ENCODE results near the gene STX16.

The STX16 gene

DNA sequence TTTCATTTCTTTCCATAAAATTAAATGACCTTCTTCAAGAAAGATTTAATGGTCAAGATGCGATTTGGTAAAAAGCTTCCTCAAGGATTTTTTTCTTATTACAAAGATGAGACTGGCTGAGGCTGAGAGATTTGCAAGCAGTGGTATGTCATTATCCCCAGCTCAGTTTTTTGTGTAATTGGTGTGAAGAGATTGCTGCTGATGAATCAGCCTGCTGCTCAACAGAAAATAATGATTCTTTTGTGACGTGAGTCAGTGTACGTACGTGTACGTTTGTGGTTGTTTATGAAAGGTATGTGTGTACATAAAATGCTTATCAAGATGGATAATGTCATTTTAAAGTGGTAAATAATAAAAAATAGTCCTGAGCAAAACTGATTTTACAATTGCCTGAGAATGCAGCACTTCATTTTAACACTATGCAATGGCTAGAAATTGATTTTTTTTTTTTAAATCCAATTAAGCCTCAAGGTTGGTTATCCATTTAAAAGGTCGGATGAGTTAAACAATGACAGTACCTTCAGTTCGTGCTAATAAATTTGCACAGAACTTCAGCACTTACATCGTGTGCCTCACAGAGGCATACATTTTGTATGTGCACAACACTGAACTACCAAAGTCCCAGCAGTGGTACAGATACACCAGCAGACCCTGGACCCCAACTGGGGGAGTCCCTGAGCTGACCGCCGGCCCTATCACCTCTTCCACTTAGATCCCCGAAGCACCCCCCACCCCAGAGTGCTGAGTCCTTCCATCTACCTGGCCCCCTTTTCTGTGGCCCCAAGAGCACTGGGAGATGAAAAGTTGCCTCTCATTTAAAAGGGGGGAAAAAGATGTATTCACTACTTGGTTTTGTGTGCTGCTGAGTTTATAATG is 31.8 kb downstream of the STX16 start:
- no peak for DNase-seq

DNA sequence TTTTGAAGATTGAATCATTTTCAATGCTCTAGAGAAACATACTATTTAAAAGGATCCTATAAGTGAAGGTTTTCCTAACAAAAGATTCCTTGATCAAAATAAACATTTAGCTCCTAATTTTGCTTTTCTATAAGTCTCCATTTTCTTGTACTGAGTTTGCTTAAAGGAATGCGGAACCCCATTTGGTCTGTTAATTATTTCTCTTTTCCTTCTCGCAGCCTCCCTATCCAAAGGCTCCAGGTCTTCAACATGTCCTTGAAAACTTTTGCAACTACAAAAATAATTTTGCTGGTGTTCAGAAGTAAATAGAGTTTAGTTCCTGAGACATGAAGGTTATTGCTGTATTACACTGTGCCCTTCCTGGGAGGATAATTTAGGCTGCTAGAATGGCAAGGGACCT is 33.2 kb downstream of the STX16 start:
- DNase-seq, result no peak

DNA sequence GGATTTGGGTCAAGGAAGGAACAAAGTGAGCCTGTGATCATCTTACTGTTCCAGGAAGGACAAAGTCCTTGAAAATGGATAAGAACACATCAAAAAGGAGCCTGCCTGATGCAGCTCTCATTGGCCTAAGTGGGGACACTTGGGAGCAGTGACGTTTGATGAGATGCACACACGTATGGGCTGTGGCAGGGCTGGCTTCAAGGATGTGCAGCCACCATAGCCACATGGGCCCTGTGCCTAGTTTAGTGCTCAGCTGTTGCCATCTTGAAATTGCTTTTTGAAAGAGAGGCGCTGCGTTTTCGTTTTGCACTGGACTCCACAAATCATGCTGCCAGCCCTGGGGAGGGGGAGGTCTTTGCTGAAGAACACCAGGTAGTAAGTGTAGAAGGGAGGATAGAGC is 34.9 kb downstream of the STX16 start:
- DNase-seq, result no peak

DNA sequence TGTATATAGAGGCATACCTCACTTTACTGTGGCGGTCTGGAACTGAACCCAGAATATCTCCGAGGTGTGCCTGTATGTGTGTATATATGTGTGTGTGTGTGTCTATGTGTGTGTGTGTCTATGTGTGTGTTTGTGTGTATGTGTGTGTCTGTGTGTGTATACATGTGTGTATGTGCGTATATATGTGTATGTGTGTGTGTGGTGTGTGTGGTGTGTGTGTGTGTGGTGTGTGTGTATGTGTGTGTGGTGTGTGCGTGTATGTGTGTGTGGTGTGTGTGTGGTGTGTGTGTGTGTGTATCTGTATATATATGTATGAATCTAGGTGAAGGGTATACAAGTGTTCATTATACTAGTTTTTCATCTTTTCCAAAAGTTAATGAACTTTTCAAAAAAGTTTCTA is 37.3 kb downstream of the STX16 start:
- DNase-seq, result no peak

DNA sequence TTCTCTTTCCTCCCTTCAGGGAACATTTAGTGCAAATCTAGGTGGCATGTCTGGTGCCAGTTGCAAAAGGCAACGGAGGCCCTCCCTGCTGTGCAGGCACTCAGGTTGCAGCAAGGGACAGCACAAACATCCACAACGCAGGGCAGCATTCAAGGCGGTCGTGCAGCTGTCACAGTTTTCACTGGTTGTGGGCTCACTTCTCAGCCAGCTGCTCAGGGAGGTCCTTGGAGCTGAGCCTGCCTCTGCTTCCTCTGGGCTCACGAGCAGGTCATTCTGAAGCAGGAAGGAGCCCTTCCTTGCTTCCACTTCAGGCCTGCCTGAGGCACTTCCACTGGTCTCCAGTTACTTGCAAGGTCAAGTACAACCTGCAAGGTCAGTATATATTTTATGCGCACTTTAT is 37.8 kb downstream of the STX16 start:
- DNase-seq, result no peak

DNA sequence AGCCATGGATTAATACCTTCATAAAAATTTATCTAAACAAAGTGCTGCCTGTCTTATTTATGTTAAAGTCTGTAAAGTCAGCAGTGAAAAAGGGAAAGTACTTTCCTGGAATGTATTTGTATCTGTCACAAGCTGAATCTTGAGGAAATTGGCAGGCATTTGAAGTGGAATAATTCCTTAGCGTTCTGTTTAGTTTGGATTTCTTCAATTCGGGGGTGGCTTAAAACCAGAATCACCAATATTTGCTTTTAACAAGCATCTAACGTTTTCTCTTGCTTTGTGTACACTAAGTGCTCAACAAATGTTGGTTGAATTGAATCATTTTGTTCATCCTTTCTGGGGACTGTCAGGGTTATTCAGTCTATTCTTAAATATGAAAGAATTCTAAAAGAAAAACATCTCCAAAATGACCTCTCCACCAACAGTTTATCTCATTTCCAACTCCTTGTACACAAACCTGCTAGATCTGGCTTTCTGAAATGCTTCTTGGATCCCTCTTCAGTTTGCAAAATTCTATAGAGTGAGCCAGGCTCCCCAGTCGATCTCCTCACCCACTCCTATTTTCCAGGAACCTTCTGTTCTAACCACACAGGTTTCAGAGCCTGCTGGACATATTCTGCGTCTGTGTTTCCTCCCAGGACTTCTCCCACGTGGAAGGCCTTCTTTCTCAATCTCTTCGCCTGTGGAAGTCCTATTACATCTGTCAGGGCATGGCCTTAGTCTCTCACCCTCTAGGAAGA is 39.5 kb downstream of the STX16 start:
- no peak for DNase-seq

DNA sequence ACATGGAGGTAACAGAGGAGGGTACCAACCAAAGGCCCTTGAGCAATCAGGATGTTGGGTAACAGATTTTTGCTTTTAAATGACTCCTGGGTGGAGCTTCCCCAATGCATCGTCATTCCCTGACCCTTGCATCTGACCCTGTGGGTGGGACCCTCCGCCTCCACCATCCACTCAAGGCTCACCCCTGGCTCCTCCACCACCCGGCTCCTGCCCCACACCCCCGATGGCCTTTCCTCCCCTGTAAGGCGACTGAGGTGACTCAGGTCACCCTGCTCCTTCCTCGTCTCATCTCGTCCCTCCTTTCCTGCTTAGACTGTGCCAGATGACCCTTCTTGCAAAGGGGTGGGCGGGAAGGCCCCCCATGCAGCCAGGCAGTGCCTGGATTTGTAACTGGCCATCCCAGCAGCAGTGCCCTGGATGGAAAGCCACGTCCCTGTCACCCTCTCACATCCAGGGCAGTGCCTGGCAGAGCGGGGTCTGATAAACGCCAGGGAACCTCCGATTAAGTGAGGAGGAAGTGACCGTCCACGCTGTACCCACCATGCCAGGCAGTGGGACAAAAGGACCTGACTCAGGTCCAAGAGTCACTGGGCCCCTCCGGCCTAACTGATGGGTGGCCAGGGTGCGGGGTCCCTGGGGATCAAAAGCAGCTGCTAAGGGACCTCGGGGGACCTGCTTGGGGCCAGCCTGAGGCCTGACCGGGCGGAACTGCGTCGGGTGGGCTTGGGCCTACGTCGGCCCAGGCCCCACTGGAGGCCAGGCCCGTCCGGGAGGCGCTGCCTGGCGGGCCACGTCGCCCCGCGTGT is 40.9 kb downstream of the STX16 start:
- no peak for DNase-seq

DNA sequence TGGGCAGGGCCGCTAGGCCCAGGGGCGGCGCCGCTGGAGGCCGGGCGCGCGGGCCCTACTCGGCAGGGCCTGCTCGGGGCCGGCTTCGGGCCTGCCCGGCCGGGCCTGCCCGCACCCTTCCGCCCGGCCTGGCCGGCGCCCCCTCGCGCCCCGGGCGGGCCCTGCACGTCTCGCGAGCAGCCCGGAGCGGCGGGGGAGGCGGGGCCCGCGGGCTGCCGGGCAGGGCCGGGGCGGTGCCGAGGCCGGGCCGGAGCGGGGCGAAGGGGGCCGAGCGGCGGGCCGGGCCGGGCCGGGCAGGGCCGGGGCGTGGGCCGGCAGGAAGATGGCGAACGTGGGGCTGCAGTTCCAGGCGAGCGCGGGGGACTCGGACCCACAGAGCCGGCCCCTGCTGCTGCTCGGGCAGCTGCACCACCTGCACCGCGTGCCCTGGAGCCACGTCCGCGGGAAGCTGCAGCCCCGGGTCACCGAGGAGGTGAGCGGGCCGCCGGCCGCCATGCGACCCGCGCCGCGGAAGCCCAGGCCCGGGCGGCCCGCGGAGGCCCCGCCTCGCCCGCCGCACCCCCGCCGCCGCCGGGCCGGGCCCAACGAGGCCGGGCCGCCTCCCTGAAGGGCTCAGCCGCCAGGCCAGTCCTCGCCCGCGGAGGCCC is 41.6 kb downstream of the STX16 start, which contains the start of gene NPEPL1:
Gene NPEPL1, plus strand, starts transcription at position 222 of the 647 bp plus-strand sequence. Its CDS starts 101 bp downstream, at position 323.
- peak; percentile 55 for DNase-seq

DNA sequence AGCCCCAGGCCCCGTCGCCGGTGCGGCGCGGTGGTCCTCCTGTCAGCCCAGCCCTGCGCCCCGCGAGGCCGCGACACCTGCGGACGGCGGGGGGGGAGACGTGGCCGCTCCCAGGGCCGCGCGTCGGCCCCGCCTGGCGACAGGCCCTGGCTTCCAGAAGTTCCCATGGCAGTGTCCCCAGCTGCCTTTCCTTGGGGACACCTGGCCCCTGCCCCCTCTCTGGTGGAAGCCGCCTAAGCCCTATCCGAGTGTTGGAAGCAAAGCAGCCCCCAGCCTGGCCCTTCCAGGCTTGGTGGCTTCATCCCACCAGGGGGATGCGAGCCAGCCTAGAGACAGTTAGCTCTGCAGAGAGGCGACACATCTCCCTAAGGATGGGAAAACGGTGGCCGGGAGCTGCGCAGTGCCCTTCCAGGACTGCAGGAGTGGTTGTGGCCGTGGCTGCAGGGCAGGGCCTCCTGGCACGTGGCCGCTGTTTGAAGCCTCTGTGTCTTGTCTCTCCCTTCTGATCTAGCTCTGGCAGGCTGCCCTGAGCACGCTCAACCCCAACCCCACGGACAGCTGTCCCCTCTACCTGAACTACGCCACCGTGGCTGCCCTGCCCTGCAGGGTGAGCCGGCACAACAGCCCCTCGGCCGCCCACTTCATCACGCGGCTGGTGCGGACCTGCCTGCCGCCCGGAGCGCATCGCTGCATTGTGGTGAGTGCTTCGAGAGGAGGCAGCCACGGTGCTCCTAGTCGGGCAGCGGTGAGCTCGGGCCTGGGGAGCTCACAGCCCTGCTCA is 42.3 kb downstream of the STX16 start:
- DNase-seq, result no peak

DNA sequence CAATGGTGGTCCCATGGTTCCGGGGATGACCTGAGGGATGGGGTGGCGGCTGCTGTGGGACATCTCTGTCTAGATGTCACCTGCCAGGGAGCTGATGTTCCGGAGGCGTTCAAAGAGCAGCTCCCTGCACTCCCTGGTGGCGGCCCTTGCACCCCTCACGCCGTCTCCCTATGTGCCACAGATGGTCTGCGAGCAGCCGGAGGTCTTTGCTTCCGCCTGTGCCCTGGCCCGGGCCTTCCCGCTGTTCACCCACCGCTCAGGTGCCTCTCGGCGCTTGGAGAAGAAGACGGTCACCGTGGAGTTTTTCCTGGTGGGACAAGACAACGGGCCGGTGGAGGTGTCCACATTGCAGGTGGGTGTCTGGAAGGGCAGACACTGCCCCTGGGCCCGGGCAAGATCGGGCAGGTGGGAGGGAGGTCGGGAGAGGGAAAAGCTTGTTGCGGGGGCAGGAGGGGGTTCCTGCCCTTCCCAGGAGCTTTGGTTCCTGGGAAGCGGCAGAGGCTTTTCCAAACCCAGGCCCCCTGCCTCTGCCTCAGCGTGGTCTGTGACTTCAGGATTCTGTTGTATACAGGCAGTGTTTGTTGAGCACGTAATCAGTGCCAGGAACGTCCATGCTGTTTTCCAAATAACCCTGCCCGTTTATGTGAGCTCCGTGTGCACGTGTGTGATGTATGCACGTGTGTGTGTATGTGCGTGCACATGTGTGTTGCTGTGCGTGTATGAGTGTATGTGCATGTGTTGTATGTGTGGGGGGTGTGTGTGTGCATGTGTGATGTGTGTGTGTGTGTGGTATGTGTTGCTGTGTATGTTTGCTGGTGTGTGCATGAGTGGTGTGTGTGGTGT is 43.4 kb downstream of the STX16 start:
- no peak for DNase-seq

DNA sequence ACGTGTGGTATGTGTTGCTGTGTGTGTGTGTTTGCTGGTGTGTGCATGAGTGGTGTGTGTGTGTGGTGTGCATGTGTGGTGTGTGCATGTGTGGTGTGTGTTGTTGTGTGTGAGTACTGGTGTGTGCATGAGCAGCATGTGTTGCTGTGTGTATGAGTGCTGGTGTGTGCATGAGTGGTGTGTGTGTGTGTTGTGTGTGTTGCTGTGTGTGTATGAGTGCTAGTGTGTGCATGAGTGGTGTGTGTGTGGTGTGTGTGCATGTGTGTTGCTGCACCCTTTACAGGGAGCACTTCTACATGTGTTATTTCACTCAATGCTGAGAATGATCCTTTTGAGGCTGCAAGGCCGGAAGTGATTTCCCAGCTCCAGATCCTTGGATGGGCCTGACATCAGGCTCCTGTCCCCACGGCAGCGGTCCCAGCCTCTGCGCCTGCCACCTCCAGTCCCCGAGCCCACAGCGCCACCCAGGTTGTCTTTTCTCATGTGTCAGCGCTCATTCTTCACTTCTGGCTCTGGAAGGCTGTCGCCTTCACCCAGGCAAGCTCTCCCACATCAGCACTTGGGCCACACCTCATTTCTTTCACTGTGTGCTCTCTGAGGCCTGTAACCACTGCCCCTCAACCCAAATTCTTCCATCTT is 44.1 kb downstream of the STX16 start:
- DNase-seq, result no peak

DNA sequence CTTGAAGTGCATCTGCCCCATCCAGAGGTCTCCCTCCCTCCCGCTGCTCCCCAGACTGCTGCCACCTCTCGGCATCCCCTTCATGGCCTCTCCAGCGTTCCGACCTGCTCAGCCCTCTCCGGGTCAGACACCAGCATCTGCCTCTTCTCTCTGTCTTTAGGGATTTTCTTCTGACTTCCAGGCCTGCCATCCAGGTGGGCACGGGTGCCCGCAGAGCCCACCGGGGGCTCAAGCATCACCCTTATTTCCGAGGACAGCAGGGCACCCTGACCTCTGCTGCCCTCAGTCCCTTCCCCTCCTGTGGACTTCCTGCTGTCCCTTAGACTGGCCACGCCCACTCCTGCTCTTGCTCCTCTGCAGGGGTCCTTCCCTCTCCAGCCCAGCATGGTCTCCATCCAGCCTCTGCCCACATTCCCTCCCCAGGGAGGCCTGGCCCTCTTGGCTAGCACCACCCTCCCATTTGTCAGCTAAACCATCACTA is 44.9 kb downstream of the STX16 start:
- no peak for DNase-seq

DNA sequence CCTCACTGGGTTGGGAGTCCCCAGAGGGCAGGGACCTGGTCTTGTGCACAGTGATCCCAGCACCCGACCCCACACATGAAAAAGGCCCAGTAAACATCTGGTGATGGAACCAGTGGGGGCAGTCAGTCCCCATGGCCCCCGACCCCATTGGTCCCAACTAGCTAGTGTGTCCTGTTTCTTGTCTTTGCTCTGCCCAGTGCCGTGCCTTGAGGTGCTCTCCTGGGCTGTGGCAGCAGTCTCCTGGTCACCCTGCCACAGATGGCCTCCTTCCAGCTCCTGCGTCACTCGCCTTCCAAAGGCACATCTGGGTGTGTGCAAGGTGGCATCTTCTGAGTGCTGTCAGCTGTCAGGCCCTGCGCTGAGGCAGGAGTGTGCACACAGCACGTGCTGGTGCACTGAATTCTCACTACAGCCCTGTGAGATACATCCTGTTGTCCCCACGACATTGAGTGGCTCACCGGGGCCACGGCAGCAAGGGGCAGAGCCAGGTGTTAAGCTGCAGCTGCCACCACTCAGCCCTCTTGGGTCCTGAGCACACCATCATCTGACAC is 45.4 kb downstream of the STX16 start:
- DNase-seq, result no peak

DNA sequence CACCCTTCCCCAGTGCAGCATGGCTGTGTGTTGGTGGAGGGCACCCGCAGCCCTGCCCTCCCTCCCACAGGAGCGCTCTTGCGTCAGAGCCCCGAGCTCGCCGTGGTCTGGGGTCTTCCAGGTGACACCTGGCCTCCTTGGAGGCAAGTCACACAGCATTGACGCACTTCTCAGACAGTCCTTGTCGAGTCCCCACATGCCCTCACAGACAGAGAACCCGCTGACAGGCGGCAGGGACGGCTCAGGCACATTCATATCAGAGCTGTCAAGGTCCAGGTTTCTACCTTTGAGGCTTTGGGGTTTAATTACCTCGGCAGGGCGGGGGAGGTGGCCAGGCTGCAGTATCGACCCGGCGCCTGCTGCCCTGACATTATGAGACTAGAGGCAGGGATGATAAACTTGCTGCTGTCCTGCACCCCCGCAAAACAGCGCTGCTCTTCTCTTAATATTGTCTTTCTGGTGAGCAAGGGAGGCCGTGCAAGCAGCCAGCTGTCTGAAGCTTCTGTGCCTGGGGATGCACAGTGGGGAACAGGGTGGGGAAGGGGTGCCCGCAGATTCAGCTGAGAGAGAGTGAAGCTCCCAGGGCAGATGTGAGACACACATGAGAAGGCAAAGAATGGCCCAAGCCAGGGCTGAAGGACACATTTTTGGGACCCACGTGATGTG is 46.3 kb downstream of the STX16 start:
- no peak for DNase-seq

DNA sequence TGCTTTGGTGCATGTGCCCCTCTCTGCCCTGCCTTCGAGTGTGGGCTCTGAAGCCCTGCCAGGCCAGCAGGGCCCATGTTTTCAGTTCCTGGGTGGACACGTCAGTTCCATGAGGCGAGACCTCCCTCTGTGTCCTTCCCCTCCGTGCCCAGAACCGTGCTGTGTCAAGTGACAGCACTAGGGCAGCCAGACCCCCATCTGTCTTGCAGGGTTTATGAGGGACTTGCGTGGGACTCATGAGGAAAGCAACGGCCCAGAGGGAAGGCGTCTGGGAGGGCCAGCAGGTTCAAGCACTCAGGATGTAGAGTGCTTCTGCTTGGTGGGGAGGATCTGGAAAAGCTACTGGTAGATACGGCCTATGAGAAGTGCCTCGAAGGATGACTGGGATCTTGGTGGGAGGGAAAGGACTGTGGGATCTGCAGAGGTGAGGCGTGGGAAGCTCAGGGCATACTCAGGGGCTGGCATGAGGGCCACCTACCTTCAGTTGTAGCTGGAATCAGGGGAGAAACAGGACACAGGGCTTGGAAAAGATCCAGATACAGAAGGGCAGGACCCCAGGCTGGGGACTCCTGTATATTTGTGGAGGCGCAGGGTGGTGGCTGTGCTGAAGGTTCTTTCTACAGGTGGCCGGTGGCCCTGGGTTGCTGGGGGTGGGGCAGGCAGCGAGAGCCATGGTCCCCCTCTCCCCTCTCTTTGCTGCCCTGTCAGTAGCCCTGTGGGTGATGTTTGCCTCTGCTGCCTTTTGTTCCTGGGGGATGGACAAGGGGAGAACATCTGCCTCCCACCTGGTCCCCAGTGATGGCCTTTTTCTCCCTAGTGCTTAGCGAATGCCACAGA is 47.0 kb downstream of the STX16 start:
- DNase-seq, result no peak

DNA sequence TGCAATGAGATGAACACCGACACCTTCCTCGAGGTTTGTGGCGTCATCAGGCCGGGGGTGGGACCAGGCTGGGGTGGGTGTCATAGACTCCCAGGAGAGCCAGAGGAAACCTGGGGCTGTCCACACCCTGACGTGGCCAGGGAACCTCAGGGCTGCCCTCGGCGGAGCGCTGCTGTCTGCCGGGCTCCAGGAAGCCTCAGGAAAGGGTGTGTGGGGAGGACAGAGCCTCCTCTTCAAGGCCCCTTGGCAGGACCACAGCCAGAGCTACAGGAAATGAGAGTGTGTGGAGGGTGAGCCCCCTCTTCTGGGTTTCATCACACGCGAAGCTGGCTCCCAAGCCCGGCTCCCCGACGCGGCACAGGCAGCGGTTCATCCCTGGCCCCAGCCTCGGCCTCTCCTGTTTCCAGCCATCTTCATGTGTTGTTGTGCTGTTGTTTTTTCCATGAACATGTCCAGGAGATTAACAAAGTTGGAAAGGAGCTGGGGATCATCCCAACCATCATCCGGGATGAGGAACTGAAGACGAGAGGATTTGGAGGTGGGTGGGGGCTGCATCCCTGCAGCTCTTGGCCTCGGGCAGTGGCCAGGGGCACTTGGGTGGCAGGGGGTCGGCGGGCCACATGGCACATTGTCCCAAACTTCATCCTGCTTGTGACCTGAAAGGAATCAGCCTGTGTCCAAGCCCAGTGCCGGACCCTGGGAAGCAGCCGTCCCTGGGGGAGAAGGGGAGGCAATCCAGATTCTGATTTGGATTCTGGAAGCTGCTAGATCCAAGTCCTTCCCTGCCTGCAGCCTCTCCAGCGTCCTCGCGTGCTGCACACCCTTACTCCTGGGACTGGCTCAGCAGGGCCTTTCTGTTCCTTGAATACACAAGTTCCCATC is 47.9 kb downstream of the STX16 start:
- no peak for DNase-seq

DNA sequence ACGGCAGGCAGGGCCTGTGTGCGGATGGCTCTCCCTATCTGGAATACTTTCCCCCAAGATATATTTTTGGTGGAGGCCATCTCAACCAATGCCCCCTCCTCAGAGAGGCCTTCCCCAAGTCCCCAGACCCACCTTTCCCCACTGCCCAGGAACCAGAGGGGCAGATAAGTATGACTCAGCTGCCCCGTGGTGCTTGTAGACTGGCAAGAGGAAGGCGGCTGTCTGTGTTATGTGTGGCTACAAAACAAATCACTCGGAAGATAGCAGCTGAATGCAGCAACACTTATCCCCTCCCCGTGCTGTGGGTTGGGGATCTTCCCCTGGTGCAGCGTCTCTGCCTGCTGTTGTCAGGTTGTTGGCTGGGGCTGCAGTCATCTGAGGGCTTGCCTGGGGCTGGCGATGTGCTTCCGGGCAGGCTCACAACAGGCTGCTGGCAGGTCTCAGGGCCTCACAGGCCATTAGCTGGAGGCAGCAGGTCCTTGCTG is 48.6 kb downstream of the STX16 start:
- DNase-seq, result no peak
